AG09319 (cell line): ENCODE results near the gene YKT6.

ENCODE experiments used
- DNase-seq: peaks from one replicate; pipeline ENCODE4 v3.0.0-alpha.2; 2010; ENCODE audit warnings: low read depth; ENCODE audit errors: extremely low read depth
- CTCF ChIP-seq: IDR thresholded peaks from 2 replicates; pipeline ENCODE4 v1.5.1; 2011; ENCODE audit warnings: low read depth, mild to moderate bottlenecking, inconsistent platforms, low read length, moderate library complexity

The YKT6 gene

GRCh38 chr7:44224974-44225565 lies 24.3 kb downstream of the YKT6 start:
- no peak for DNase-seq
- no peak for TF ChIP-seq CTCF

GRCh38 chr7:44225566-44226395 lies 25.0 kb downstream of the YKT6 start:
- no peak for TF ChIP-seq CTCF
- DNase-seq, result no peak

GRCh38 chr7:44226396-44226753 lies 25.6 kb downstream of the YKT6 start:
- DNase-seq, result no peak
- no peak for TF ChIP-seq CTCF

- TF ChIP-seq CTCF, result no peak
- no peak for DNase-seq
These were observed 27.1 kb downstream of the YKT6 start for GRCh38 chr7:44227911-44228310.

GRCh38 chr7:44228571-44229350 lies 28.0 kb downstream of the YKT6 start:
- TF ChIP-seq CTCF, result no peak
- DNase-seq, result no peak

- TF ChIP-seq CTCF, result no peak
- no peak for DNase-seq
These were observed 28.8 kb downstream of the YKT6 start for GRCh38 chr7:44229546-44230105.

- no peak for DNase-seq
- no peak for TF ChIP-seq CTCF
These were observed 29.5 kb downstream of the YKT6 start for GRCh38 chr7:44230286-44230685.
